Measurements from ENCODE around the gene ANKMY1.

DNA sequence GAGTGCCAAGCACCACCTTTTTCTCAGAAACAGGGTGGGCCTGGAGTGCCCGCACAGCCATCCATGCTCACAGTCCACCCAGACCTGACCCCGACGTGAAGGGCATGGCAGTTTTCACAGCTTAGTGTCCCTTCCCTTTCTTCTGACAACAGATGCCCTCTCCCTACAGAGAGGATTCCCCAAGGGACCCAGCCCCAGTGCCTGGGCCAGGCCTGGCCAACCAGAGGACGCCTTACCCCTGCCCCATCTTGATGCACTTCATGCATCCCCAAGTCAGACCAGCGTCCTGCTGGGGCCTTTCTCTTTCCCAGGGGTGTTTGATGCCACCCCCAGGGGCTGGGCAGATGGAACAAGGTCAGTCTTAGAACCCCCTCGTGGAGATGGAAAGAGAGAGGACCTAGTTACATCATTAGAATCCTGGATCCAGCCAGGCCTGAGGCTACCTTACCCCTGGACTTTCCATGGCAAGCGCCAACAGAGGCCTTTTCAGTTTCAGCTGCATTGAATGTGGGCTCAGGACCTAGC lies 3.8 kb downstream of the ANKMY1 start:
- TF ChIP-seq CTCF (conservative IDR thresholded peaks at IDR 0.05; ENCODE audit: low read depth, low read length) (no peak), EZH2 (IDR thresholded peaks at IDR 0.05; ENCODE audit: low read length, unreplicated experiment) (no peak)

All from PC-3 (cell line).